SIG-M5 treated with dmso at 0.1 percent for 504 hours (cell line): ENCODE results near the gene ARRB1.
"Not testable (repeated sequence)": the region's sequence is repeated elsewhere in the genome, so short reads cannot be mapped to it uniquely, and the experiment has no call there.

Experiments
- DNase-seq: peaks from one replicate; lab custom pipeline; 2025; ENCODE audit not compliant: unreplicated experiment; lab: John Stamatoyannopoulos, UW

ARRB1 gene

DNA sequence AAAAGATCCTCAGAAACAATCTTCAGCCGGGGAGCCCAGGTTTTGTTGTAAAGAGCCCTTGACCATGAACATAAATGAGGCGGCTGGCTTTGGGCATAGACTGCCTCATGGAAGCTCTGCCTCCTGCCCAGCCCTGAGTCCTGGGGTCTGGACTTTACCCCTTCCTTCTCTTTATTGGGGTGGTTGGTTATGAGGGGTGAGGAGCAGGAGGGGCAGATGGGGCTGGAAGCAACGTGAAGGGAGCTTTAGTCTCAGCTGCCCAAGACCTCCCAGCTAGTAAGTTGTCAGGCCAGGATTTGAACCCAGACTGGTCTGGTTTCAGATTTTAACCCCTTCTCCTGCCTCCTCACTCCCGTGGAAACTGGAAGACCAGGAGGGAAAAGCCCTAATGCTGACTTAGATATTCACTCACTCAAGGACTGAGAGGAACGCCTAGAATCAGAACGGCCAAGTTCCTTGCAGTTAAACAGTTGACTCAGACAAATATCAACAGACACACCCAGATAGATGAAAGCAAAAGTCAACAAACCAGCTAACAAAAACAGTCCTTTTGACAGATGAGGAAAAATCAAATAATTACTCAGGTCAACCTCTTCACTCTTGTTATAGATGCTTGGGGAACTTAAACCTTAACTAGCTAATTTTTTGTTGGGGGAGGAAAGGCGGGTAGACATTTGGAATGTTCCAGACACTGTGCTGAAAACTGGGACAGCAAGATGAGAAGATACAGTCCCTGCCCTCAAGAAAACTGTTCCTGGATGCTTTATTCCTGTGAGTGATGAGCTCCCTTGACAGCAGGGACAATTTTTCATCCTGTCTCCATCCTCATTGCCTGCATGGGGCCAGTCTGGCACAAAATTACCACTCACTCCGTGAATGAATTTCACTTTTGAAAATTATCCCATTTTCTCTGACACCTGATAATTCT, 20.8 kb upstream of the ARRB1 start:
- DNase-seq = peak; percentile 67

DNA sequence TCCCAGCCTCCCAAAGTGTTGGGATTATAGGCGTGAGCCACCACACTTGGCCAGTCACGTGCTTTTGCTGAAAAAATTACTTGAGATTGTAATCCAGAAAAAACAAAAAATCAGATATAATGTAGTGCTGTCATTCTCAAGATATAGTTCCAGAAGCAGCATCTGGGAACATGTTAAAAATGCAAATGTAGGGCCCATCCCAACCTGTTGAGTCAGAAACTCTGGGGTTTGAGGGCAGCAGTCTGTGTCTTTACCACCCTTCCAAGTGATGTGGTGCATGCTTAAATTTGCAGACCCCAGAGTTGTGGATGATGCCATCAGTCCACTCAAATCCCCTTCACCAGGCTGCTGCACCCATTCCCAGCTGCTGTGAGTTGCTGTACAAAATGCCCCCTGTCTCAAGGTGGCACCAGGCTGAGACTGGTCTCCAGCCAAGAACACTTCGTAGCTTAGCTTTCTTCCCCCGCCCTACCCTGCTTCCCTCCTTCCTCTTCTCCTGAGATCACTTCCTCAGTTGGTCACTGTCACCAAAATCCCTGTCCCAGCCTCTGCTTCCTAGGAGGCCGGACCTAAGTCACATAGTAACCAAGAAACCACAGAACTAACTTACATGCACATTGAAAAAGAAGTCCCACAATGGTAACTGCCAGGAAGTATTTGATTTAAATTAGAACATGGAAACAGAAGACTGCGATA, 18.2 kb upstream of the ARRB1 start:
- DNase-seq = peak; percentile 46

DNA sequence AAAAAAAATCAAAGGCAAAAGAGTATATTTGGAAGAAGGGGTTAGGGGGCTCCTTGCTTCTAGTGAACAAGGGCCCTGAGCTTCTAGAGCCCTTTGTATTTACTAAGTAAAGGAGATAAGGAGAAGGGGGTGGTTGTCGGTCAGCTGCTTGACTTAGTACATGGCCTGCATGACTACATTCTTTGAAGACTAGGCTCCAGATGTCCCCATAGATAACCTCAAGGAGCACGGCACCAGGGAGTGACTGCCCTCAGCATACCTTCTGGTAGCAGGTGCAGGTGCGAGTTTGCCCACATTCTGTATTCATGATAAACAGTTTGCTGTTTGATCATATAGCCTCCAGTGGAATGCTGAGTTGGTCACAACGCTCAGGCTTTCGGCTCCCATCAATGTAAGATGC, 15.4 kb upstream of the ARRB1 start:
- DNase-seq = peak; percentile 48

DNA sequence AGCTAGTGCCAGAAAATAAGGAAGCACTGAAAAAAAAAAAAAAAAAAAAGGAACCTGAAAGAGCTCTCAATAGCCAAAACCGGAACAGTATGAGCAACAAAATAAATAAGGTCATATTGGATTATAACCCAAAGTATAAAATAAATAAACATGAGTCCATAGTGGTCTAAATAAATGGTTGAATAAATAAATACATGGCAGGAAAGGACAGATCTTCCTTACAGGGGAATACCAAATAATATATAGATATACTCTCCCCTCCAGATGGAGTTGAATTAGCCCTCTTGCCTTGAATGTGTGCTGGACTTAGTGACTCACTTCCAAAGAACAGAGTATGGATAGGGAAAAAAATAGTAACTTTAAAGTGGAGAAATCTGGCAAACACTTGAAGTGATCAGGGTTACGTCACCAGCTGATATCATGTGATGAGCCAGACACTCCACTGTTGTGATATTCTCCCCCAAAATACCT, 14.3 kb upstream of the ARRB1 start:
- DNase-seq = peak; percentile 58

DNA sequence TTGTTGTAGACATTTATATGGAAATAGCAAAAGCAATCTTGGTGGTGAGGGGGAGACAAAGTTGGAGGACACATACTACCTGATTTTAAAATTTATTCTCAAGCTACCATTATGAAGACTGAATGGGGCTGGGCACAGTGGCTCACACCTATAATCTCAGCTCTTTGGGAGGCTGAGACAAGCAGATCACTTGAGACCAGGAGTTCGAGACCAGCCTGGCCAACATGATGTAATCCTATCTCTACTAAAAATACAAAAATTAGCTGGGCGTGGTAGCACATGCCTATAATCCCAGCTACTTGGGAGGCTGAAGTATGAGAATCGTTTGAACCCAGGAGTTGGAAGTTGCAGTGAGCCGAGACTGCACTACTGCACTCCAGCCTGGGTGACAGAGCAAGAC, 10.8 kb upstream of the ARRB1 start:
- DNase-seq = not testable (repeated sequence)

DNA sequence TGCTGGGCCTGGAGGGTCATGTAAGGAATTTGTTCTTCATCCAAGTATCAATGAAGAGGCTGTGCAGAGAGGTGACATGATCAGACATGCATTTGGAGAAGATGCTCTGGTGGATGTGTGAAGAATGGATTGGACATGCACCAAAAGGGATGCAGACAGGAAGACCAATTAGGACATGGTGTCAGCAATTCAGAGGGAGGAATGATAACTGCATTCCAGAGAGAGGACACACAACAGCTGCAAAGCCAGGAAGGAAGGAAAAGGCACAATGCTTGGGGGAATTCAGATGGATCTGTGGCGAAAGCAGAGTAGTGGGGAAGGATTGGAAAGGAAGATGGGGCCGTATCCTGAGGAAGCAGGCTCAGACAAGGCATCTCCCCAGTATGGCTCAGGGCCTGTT, 5.2 kb upstream of the ARRB1 start:
- DNase-seq = no peak

DNA sequence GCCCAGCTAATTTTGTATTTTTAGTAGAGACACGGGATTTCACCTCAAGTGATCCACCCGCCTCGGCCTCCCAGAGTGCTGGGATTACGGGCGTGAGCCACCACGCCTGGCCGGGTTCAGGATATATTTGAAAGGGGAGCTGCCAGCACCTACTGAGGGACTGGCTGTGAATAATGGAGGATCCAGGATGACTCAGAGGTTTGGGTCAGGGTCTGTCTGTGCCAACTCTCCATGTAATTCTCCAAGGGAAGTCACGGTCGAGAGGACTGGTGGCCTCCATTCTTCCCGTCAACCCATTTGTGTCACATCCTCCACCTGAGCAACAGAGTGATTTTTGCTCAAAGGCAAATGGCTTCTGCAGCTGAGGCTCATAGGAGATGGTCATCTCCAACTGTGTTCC, 3.6 kb upstream of the ARRB1 start:
- DNase-seq = no peak

DNA sequence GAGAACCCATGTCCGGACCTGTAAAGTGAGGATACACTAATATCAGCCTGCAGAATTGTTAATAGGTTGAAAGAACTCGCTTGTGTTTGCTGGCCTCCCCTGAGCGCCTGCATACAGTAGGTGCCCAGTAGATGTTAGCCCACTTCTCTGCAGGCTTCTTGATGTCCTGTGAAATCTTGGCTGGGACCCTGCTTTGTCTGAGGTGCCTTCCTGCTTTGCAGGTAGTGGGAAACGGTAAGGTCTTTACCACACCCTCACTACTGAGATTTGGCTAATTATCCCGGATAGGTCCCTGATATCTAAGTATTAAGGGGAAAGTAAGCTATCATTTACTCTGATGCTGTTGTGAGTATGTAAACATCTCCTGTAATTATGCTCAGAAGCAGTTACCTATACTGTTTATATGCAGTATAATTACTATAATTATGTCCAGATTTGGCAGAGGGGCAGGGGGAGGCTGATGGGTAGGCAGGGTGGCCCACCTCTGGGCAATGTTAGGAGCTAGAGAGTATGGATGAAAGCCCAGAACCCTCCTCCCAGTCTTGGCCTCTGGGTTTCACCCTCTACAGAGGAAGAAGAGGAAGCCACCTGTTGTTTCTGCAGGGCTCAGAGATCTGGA, 1.2 kb upstream of the ARRB1 start:
- DNase-seq = no peak

DNA sequence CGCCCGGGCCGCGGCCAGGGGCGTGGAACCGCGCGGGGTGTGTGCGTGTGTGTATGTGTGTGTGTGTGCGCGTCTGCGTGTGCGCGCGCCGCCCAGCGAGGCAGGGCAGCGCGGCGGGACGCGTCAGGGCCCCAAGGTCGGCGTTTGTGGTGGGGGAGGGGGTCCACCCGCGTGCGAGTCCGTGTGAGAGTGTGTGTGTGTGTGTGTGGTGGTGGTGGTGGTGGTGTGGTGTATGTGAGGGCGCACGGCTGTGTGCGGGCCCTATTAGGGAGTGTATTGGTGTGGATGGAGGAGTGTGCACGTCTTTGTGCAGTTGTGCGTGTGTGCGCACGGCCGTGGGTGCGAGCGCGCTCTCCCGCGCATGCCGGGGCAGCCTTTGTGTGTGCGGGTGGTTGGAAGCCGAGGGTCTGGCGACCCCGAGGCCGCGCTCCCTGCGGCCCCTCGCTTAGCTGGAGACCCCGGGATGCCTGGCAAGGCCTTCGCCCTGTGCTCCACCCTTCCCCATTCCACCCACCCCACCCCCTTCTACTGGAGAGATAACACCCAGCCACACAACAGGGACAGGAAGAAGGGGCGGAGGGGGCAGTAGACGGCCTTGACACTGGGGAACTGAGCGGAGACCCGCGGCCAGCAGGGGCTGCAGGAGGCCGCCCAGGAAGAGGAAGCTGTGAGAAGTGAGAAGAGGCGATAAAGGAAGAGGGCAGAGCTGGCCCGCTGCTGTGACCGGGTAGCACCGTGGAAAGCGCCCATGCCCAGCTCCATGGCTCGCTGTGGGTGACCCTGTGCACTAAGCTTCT, 528 bp upstream of the ARRB1 start:
- peak; percentile 77 for DNase-seq

DNA sequence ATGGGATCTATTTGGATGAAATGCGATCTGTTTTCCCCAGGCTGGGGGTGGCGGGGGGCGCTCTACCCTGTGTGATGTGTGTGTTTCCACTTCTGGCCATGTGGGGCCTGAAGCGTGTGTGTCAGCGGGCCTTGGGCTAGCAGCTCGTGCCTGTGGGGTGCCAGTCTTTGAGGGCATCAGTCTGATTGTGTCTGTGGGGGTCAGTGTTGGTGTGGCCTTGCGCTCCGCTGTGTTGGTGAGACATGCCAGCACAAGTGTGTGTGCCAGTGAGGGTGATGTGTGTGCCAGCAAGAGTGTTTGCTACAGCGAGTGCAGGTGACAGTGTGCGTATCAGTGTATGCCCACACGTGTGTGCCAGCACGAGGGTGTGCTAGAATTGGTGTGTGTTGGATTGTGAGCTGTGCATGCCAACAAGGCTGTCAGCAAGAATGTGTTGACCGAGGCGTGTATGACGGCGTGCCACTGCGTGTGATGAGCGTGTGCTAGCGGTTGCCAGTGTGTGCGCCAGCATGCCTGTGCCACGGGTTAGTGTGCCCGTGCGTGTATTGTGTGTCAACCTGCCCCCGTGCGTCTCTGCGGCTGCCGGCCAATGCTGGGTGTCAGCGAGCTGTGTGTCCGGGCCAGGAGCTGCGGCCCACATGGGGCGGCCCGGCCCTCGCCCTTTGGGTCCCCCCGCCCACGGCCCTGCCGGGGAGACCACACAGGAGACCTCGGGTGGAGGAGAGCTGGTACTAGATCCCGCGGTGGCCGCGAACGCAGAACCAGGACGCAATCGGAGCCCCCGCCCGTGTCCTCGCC, 519 bp downstream of the ARRB1 start:
- no peak for DNase-seq

DNA sequence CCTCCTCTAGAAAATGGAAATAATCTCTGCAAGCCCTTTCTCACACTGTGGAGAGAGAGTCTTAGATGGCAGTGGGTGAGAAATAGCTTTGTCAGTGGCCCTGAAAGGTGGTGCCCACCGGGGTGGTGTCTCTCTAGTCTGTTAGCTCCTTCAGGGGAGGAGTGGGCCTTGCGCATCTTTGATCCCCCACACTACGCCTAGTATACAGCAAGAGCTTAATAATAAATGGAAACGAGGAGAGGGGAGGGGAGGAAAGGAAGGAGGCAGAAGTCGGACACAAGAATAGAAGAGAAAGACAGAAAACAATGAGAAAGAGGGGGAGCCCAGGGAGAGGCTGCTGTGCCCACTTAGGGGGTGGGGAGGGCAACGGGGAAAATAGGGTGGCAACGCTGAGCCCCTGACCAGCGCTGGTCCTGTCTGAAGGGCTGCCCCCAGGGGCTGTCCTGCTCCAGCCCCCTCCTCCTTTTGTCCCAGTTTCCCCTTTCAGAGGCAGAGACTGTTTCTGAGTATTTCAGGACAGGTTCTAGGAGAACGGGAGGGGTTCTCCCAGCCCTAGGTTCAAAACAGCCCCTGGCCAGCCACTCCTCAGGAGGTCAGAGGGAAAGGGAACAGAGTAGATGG, 1.2 kb downstream of the ARRB1 start:
- DNase-seq = no peak

DNA sequence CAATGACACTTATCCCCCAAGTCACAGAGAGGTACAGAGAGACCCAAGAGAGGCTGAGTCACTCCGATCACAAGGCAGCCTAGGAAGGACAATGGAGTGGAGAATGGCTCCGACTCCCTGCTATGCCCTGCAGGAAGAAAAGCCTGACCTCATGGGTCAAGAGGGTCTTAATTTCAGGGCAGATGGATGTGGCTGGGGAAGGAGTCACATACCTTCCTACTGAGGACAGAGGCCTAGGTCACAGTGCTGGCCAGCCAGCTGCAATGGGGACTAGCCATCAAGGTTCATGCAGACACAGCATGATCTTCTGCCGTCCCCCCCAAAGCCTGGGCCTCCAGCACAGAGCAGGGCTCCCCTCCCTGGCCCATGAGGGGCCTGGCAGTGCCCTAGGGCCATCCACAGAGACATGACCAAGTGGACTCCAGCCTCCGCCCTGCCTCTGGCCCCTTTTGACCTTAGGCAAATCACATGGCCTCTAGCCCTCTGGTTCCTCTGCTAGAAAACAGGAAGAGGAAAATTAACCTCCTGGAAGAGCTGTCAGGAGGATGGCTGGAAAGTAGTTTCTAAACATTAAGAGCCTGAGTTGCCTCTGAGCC, 1.8 kb downstream of the ARRB1 start:
- DNase-seq = peak; percentile 29

DNA sequence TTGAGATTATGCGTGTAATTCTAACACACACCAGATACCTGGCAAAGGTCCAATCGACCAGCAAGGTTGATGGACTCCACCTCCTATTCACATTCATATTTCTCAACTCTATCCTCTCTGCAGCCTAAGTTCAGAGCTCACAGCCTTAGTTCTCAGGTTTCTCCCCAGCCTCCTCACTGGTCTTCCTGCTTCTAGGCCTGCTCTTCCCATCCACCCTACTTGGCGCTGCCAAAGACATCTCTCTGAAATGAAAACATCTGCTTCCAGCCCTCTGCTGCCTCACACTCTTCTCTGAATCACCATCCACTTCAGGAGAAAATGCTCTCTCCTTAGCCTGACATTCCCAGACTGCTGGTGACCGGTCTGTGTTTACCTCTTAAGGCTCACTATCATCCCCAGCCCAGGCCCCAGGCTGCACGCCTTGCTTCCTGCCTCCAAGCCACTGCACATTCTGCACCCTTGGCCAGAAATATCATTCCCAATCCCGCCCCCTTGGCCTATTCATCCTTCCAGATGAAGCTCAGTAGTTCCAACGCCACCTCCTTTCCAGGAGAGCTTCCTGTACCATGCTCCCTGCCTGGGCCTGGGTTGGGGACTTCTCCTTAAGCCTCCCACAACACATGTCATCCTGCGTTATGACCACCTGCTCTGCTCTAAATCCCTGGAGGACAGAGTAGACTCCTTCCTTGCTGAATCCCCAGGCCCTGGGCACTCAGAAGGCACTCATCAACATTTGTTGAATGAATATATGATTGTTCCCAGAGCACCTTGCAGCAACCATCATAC, 3.5 kb downstream of the ARRB1 start:
- no peak for DNase-seq

DNA sequence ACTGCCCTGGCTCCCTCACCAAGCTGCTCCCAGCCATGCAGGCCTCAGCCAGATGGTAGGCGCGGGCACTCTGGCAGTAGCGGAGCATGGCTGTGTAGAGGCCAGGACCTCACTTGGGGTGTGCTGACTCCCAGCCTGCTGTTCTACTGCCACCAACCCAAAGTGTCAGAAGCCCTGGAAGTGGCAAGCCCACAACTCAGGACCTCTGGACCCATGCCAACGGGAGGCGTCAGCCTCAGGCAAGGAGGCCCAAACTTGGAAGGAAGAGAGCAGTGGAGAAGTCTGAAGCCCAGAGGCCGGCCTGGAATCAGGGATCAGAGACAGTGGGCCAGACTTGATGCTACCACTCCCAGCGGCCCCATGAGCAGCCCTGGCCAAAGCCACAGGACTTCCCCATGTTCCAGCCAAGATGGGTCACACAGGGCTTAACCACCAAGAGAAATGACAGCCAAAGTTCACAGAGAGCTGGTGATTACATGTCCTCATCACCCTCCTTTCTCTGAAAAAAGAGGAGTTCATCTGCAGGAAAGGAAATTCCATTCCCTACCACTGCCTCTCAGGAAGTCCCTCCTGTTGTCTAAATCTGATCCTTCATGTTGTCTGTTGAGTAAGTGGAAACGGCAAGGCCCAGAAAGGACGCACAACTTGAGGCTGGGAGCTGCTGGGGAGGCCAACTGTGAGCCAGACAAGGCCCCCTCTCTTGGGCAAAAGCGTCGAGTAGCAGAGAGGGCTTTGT, 4.4 kb downstream of the ARRB1 start:
- no peak for DNase-seq

DNA sequence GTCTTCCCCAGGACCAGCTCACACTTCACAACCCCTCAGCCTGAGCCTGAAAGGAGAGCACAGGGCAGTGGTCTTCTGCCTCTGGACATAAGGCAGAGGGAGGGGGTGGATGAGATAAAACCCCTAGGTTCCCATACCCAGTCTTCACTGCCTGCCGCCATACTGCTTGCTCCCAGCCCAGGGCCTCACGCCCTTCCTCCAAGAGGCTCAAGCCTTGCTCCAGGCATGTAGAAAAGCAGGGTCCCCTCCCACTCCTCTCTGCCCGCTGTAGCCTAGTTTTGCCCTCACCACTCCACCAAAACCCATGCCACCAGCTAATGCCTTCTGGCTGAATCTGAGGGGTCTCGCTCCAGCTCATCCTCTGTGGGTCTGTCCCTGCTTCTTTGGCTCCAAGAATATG, 5.2 kb downstream of the ARRB1 start:
- DNase-seq = no peak

DNA sequence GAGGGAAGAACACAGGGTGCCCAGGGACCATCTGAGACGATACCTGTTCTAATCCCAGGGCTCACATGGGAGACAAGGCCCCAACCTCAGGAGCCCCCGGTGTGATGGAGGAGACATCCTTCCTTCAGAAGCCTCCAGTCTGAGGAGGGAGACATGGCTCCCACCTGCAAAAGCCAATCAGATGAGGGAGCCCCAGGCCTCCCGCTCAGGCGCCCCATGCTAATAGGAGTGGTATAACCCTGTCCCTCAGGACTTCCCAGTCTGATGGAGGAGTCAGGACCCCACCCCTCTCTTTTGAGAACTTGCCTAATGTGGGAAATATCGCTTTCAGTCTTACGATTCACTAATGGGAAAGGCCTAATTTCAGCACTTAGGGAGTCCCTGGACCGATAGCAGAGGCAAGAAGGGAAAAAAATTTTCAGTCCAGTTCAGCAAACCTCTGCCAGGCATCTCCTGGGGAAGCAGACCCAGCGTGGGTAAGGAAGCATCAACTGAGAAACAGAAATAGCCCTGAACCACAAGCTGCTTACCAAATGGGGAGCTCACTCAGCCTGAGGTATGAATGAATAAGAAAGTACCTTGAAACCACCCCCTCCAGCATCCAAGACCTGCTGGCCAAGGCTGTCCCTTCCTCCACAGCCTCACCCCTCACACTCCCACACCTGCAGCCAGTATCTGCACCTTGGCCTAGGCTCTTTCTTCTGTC, 5.9 kb downstream of the ARRB1 start:
- DNase-seq = no peak

DNA sequence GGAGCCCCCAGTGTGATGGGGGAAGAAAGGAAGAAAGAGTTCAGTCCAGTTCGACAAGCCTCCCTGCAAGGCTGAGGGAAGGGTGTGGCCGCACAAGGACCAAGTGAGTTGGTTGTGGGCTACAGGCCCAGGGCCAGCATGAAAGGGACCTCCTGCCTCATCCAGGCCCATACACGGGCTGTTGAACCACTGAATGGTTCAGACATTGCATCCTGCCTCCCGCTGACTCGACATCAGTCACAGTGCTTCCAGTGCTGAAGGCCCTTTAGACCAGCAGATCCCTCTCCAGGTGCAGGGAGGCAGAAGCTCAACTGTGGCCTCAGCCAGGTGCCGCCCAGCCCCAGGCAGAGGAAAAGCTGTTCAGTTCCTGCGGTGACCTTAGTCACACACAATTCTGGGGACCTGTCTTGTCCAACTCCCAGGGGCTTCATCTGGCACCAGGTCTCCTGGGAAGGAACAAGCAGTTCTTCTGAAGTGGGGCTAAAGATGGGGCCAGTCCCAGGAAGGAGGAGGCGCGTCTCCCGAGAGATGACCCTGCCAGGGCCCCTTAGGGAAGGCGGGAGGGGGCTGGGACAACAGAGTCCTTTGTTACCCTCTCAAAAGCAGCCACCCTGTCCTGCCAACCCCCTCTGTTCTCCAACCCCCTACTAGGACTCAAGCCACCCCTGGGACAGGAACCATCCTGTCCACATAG, 6.6 kb downstream of the ARRB1 start:
- no peak for DNase-seq
